ENCODE measurements around the gene PSKH1.

Gene PSKH1

GRCh38 chr16:67953641-67954375, 60.8 kb downstream of the PSKH1 start:
- Histone ChIP-seq H3K4me3 (ENCODE audit: low read length) (no peak overlapping the region), H3K9me2 (replicated peaks; ENCODE audit: control insufficient read depth, low read length) (no peaks in the 10 kb centered on the region), H3K27ac (ENCODE audit: low read depth, low read length) (no peak overlapping the region), H3K79me2 (ENCODE audit: control insufficient read depth, low read length) (no peaks in the 10 kb centered on the region), H3K36me3 (ENCODE audit: control insufficient read depth, low read length) (no peaks in the 10 kb centered on the region; the same call in 1 of the 2 replicates), H3K4me2 (ENCODE audit: low read length) (no peak overlapping the region), H3K4me1 (ENCODE audit: control insufficient read depth, low read length) (no peaks in the 10 kb centered on the region), H4K20me1 (ENCODE audit: control insufficient read depth, insufficient read depth, low read depth, low read length) (no peaks in the 10 kb centered on the region), H3F3A (ENCODE audit: control insufficient read depth, insufficient read depth) (no peaks in the 10 kb centered on the region), H3K27me3 (ENCODE audit: control insufficient read depth, low read length) (no peaks in the 10 kb centered on the region), H3K9me3 (ENCODE audit: control insufficient read depth, insufficient read depth, low read length) (no peaks in the 10 kb centered on the region)
- TF ChIP-seq EZH2phosphoT487 (IDR thresholded peaks at IDR 0.05; ENCODE audit: borderline replicate concordance, low read length) (no peak), CTCF (IDR thresholded peaks at IDR 0.05; ENCODE audit: low read depth, low read length, poor library complexity, severe bottlenecking) (no peak)

GRCh38 chr16:67954421-67955196, 61.6 kb downstream of the PSKH1 start:
- Histone ChIP-seq H3K9me2 (replicated peaks; ENCODE audit: control insufficient read depth, low read length) (no peaks in the 10 kb centered on the region), H4K20me1 (ENCODE audit: control insufficient read depth, insufficient read depth, low read depth, low read length) (no peaks in the 10 kb centered on the region), H3K79me2 (ENCODE audit: control insufficient read depth, low read length) (no peaks in the 10 kb centered on the region), H3K4me2 (ENCODE audit: low read length) (no peak overlapping the region), H3K4me3 (ENCODE audit: low read length) (no peak overlapping the region), H3F3A (ENCODE audit: control insufficient read depth, insufficient read depth) (no peaks in the 10 kb centered on the region), H3K27ac (ENCODE audit: low read depth, low read length) (no peak overlapping the region), H3K9me3 (ENCODE audit: control insufficient read depth, insufficient read depth, low read length) (no peaks in the 10 kb centered on the region), H3K36me3 (ENCODE audit: control insufficient read depth, low read length) (no peaks in the 10 kb centered on the region; the same call in 1 of the 2 replicates), H3K4me1 (ENCODE audit: control insufficient read depth, low read length) (no peaks in the 10 kb centered on the region), H3K27me3 (ENCODE audit: control insufficient read depth, low read length) (no peaks in the 10 kb centered on the region)
- TF ChIP-seq EZH2phosphoT487 (IDR thresholded peaks at IDR 0.05; ENCODE audit: borderline replicate concordance, low read length) (no peak), CTCF (IDR thresholded peaks at IDR 0.05; ENCODE audit: low read depth, low read length, poor library complexity, severe bottlenecking) (no peak)

GRCh38 chr16:67957622-67958021, 64.6 kb downstream of the PSKH1 start:
- Histone ChIP-seq H4K20me1 (ENCODE audit: control insufficient read depth, insufficient read depth, low read depth, low read length) (no peaks in the 10 kb centered on the region), H3K4me2 (ENCODE audit: low read length) (no peak overlapping the region), H3K9me3 (ENCODE audit: control insufficient read depth, insufficient read depth, low read length) (no peaks in the 10 kb centered on the region), H3K79me2 (ENCODE audit: control insufficient read depth, low read length) (no peaks in the 10 kb centered on the region), H3K27ac (ENCODE audit: low read depth, low read length) (no peak overlapping the region), H3K27me3 (ENCODE audit: control insufficient read depth, low read length) (no peaks in the 10 kb centered on the region), H3K9me2 (replicated peaks; ENCODE audit: control insufficient read depth, low read length) (no peaks in the 10 kb centered on the region), H3K36me3 (ENCODE audit: control insufficient read depth, low read length) (no peaks in the 10 kb centered on the region; the same call in 1 of the 2 replicates), H3K4me1 (ENCODE audit: control insufficient read depth, low read length) (no peaks in the 10 kb centered on the region), H3K4me3 (ENCODE audit: low read length) (no peak overlapping the region), H3F3A (ENCODE audit: control insufficient read depth, insufficient read depth) (no peaks in the 10 kb centered on the region)
- no peak for TF ChIP-seq EZH2phosphoT487 (IDR thresholded peaks at IDR 0.05; ENCODE audit: borderline replicate concordance, low read length)
- no peak for TF ChIP-seq CTCF (IDR thresholded peaks at IDR 0.05; ENCODE audit: low read depth, low read length, poor library complexity, severe bottlenecking)

Data from DOHH2 (cell line).